ENCODE results near the gene RASA4B. TPM values are rescaled to one million over a fixed set of nuclear protein-coding genes. Genes with fewer than 3 reads are reported as not detected.
A peak's percentile ranks its signal among the peaks of the same experiment; 100 is the strongest.

Gene RASA4B
- total RNA-seq, 4 donors from 2014 or later: 10.5 to 56.1 (median 32.3) TPM

- TF ChIP-seq EP300 (IDR thresholded peaks at IDR 0.05): no peak
- TF ChIP-seq, protein P1, sequence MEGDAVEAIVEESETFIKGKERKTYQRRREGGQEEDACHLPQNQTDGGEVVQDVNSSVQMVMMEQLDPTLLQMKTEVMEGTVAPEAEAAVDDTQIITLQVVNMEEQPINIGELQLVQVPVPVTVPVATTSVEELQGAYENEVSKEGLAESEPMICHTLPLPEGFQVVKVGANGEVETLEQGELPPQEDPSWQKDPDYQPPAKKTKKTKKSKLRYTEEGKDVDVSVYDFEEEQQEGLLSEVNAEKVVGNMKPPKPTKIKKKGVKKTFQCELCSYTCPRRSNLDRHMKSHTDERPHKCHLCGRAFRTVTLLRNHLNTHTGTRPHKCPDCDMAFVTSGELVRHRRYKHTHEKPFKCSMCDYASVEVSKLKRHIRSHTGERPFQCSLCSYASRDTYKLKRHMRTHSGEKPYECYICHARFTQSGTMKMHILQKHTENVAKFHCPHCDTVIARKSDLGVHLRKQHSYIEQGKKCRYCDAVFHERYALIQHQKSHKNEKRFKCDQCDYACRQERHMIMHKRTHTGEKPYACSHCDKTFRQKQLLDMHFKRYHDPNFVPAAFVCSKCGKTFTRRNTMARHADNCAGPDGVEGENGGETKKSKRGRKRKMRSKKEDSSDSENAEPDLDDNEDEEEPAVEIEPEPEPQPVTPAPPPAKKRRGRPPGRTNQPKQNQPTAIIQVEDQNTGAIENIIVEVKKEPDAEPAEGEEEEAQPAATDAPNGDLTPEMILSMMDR (IDR thresholded peaks at IDR 0.05): no peak
- no peak for TF ChIP-seq POLR2A (IDR thresholded peaks at IDR 0.05)
- Histone ChIP-seq H3K27me3 (no peaks in the 10 kb centered on the region), H3K27ac (peak within 1 kb of the TSS; percentile 40 to 92 (median 74)), H3K4me1 (peaks cover 0 to 30% (median 10%) of the 10 kb centered on the region in 4 donors), H3K36me3 (no peaks in the 10 kb centered on the region), H3K4me3 (peak within 1 kb of the TSS; percentile 58 to 96 (median 82)), H3K9me3 (no peaks in the 10 kb centered on the region)
- DNase-seq (ENCODE audit: low spot score in 2 of 2): peak; percentile 50 to 64
- 0 to 2% methylated on average over 21 to 34 of the region's 90 CpGs for WGBS, 2 donors
Measured at GRCh38 chr7:102433219-102434038, 84.1 kb downstream of the RASA4B start, which contains the start of gene ORAI2. Gene ORAI2 (plus strand): TSS chr7:102433575. CDS start chr7:102438957, 5,382 bp downstream.

Other genes with a start within 250 kb of the RASA4B start
- 10 to 100 TPM in 1 of 4 donors, 1 to 10 TPM in 3; 2.4 to 10.8 (median 7.6) TPM for gene SH2B2, start 230.9 kb downstream of the RASA4B start, total RNA-seq
- gene SPDYE6, start 161.3 kb downstream of the RASA4B start, total RNA-seq: not detected
- 10 to 100 TPM; 34.7 to 62.1 (median 48.5) TPM for gene PRKRIP1, start 121.4 kb downstream of the RASA4B start, total RNA-seq
- 10 to 100 TPM in 1 of 4 donors, 1 to 10 TPM in 3; 4.4 to 18.6 (median 7.7) TPM for gene ORAI2, start 84.2 kb downstream of the RASA4B start, total RNA-seq
- gene ALKBH4, start 52.9 kb downstream of the RASA4B start, total RNA-seq: 10 to 100 TPM; 17.4 to 21.0 (median 19.1) TPM
- 10 to 100 TPM; 14.6 to 41.4 (median 28.2) TPM for gene LRWD1, start 52.8 kb downstream of the RASA4B start, total RNA-seq
- gene POLR2J, start 38.9 kb downstream of the RASA4B start, total RNA-seq: 10 to 100 TPM in 3 of 4 donors, 1 to 10 TPM in 1; 9.6 to 24.0 (median 18.9) TPM
- 10 to 100 TPM in 1 of 4 donors, 1 to 10 TPM in 3; 1.5 to 10.0 (median 6.7) TPM for gene UPK3BL2, start 25.9 kb upstream of the RASA4B start, total RNA-seq
- under 1 TPM in 1 of 4 donors, not detected in 3; 0.42 TPM for gene SPDYE2, start 33.4 kb upstream of the RASA4B start, total RNA-seq
- gene POLR2J3, start 54.8 kb upstream of the RASA4B start, total RNA-seq: 10 to 100 TPM in 3 of 4 donors, 1 to 10 TPM in 1; 9.6 to 27.8 (median 15.4) TPM
- 10 to 100 TPM; 45.9 to 78.6 (median 56.7) TPM for gene RASA4, start 99.0 kb upstream of the RASA4B start, total RNA-seq
- 10 to 100 TPM; 30.6 to 56.1 (median 40.6) TPM for gene UPK3BL1, start 125.0 kb upstream of the RASA4B start, total RNA-seq
- not detected for gene SPDYE2B, start 132.5 kb upstream of the RASA4B start, total RNA-seq
- gene POLR2J2, start 153.9 kb upstream of the RASA4B start, total RNA-seq: 1 to 10 TPM in 3 of 4 donors, under 1 TPM in 1; 0.22 to 7.3 (median 2.8) TPM
- gene FAM185A, start 231.2 kb upstream of the RASA4B start, total RNA-seq: 10 to 100 TPM; 18.0 to 39.3 (median 36.4) TPM

Measured in tibial nerve (tissue), 4 donors.